ENCODE results near the gene CDCA4. TPM values are rescaled to one million over a fixed set of nuclear protein-coding genes. Genes with fewer than 3 reads are reported as not detected.

The CDCA4 gene
- total RNA-seq, 1 experiment from 2014 or later, result 57.7 TPM

GRCh38 chr14:105030836-105031396, 10.0 kb upstream of the CDCA4 start:
- Histone ChIP-seq H3K4me1 (ENCODE audit: insufficient read depth, low read length) (no peaks in the 10 kb centered on the region; the same call in 1 of the 2 replicates), H3T11ph (ENCODE audit: low read length) (no peak overlapping the region), H4K20me1 (ENCODE audit: control insufficient read depth, insufficient read depth, insufficient read length) (no peaks in the 10 kb centered on the region), H4K5ac (ENCODE audit: insufficient read length, low read depth, low read length) (no peak overlapping the region), H3K27me3 (ENCODE audit: insufficient read depth, low read length) (peaks cover 3% of the 10 kb centered on the region; the same call in 1 of the 2 replicates), H2BK120ac (ENCODE audit: low read depth, low read length, poor library complexity, severe bottlenecking) (no peak overlapping the region), H3K18ac (ENCODE audit: insufficient read length, low read depth, low read length) (no peak overlapping the region), H3K27ac (ENCODE audit: insufficient read length, low read depth, low read length) (no peak overlapping the region), H3K56ac (ENCODE audit: insufficient read length, low read depth, low read length) (no peak overlapping the region), H3K79me1 (ENCODE audit: insufficient read depth, low read depth, low read length, poor library complexity, severe bottlenecking) (no peaks in the 10 kb centered on the region), H2AFZ (ENCODE audit: low read length) (no peak overlapping the region), H3K9ac (ENCODE audit: extremely low read depth, insufficient read length, low read length) (no peak overlapping the region), H2AK5ac (ENCODE audit: insufficient read length, low read length) (no peak overlapping the region), H3K14ac (ENCODE audit: insufficient read depth, low read length) (no peak overlapping the region), H3K79me2 (ENCODE audit: insufficient read depth, low read length) (no peaks in the 10 kb centered on the region), H3K23me2 (ENCODE audit: insufficient read length, low read depth, low read length, poor library complexity, severe bottlenecking) (no peaks in the 10 kb centered on the region), H2BK15ac (ENCODE audit: low read depth, low read length) (no peak overlapping the region), H3K4me2 (ENCODE audit: insufficient read depth, insufficient read length, low read length) (no peak overlapping the region), H4K91ac (ENCODE audit: insufficient read length, low read depth, low read length) (no peak overlapping the region), H3K23ac (ENCODE audit: insufficient read length, low read depth, low read length) (no peak overlapping the region), H4K8ac (replicated peaks; ENCODE audit: insufficient read length, low read depth, low read length) (no peak overlapping the region), H3K4ac (ENCODE audit: low read depth, low read length) (no peak overlapping the region), H2BK5ac (ENCODE audit: insufficient read length, low read length) (no peak overlapping the region), H2BK20ac (ENCODE audit: low read depth, low read length, poor library complexity, severe bottlenecking) (no peak overlapping the region), H2BK12ac (ENCODE audit: insufficient read length, low read depth, low read length) (no peak overlapping the region), H3K9me3 (ENCODE audit: control insufficient read depth, low read depth, low read length) (no peaks in the 10 kb centered on the region)
- no peak for TF ChIP-seq CTCF (conservative IDR thresholded peaks at IDR 0.05)
- no peak overlapping the region for H3K27ac Mint-ChIP-seq
- DNase-seq, result no peak
- WGBS (ENCODE audit: extremely low coverage, insufficient read length, low lambda C conversion rate), result no CpG with 5 or more reads among the region's 9 CpGs
- H3K4me3 Mint-ChIP-seq, result no peak overlapping the region
- H3K4me1 Mint-ChIP-seq, result peaks cover 11 to 17% of the 10 kb centered on the region in 2 experiments
- peaks cover 61% of the 10 kb centered on the region for H3K27me3 Mint-ChIP-seq (ENCODE audit: low read depth)
- no peaks in the 10 kb centered on the region for H3K36me3 Mint-ChIP-seq (ENCODE audit: insufficient read depth in 1 of 3, low read depth in 3 of 3)
- no peaks in the 10 kb centered on the region; a peak in 1 of 5 replicates for H3K9me3 Mint-ChIP-seq
